Tibial nerve (tissue), 4 donors: ENCODE results near the gene OOSP1.

ENCODE experiments used
- EP300 ChIP-seq, 2 donors: sonication (generic); formaldehyde crosslinking; IDR thresholded peaks; one replicate each; pipeline ENCODE4 v1.6.1; 2017; ENCODE audit warnings: antibody characterized with exemption in 2 of 2, mild to moderate bottlenecking in 1 of 2
- POLR2A ChIP-seq, 2 donors: fragments of 450-650 bp; IDR thresholded peaks; one replicate each; pipeline ENCODE4 v1.6.1; 2017; ENCODE audit warnings: antibody characterized with exemption in 2 of 2, mild to moderate bottlenecking in 2 of 2, moderate library complexity in 2 of 2
- TF ChIP-seq, protein P1 (sequence below), 5 experiments: fragments of 200-600 bp in 3 of 5; fragments of 450-650 bp in 2 of 5; sonication (generic) in 3 of 5; IDR thresholded peaks; one replicate each; pipeline ENCODE4 v1.5.1; 2016 to 2019; ENCODE audit warnings: antibody characterized with exemption in 5 of 5, mild to moderate bottlenecking in 3 of 5, moderate library complexity in 2 of 5

DNA sequence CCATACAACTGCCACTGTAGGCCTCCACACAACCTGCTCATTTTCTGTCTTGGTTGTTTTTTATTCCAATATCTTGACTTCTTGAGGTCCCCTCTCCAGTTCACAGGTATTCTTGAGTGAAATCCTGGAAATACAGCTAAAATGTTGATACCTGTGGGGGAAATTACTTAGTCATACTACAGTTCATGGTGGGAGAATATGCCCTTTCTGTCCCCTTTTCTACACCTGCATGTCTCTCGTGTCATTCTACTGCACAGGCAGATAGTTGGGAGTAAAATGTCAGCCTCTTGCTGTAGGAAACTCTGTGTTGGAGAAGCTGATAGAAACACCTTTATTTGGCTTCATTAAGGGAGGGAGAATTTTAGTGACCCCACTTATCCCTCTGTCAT is 30.2 kb downstream of the OOSP1 start:
- TF ChIP-seq, protein P1, sequence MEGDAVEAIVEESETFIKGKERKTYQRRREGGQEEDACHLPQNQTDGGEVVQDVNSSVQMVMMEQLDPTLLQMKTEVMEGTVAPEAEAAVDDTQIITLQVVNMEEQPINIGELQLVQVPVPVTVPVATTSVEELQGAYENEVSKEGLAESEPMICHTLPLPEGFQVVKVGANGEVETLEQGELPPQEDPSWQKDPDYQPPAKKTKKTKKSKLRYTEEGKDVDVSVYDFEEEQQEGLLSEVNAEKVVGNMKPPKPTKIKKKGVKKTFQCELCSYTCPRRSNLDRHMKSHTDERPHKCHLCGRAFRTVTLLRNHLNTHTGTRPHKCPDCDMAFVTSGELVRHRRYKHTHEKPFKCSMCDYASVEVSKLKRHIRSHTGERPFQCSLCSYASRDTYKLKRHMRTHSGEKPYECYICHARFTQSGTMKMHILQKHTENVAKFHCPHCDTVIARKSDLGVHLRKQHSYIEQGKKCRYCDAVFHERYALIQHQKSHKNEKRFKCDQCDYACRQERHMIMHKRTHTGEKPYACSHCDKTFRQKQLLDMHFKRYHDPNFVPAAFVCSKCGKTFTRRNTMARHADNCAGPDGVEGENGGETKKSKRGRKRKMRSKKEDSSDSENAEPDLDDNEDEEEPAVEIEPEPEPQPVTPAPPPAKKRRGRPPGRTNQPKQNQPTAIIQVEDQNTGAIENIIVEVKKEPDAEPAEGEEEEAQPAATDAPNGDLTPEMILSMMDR (IDR thresholded peaks at IDR 0.05): no peak
- TF ChIP-seq EP300 (IDR thresholded peaks at IDR 0.05) (no peak), POLR2A (IDR thresholded peaks at IDR 0.05) (no peak)
